Osteoblast (primary cell): Measurements from ENCODE around the gene FOXO6. TPM values are rescaled to one million over a fixed set of nuclear protein-coding genes. Genes with fewer than 3 reads are reported as not detected.

ENCODE experiments used
- DNase-seq: peaks from one replicate; pipeline ENCODE4 v3.0.0; 2011; ENCODE audit warnings: low spot score, mixed read lengths; ENCODE audit not compliant: insufficient read length; ENCODE audit errors: missing footprints
- H2AFZ ChIP-seq: 2 replicates; pipeline ENCODE4 v1.6.0; 2011; ENCODE audit warnings: mild to moderate bottlenecking, low read length
- H3K27ac ChIP-seq: 2 replicates; pipeline ENCODE4 v1.5.1; 2011; ENCODE audit warnings: mild to moderate bottlenecking, low read depth, low read length, moderate library complexity
- H3K27me3 ChIP-seq: 2 replicates; pipeline ENCODE4 v1.6.0; 2012; ENCODE audit warnings: mild to moderate bottlenecking, control low read depth, inconsistent platforms, low read length, moderate library complexity; ENCODE audit not compliant: insufficient read depth
- H3K36me3 ChIP-seq: 2 replicates; pipeline ENCODE4 v1.5.1; 2011; ENCODE audit warnings: mild to moderate bottlenecking, low read length, control low read depth, moderate library complexity; ENCODE audit not compliant: insufficient read depth
- H3K4me1 ChIP-seq: 2 replicates; pipeline ENCODE4 v1.5.1; 2011; ENCODE audit warnings: mild to moderate bottlenecking, low read length, control low read depth, moderate library complexity; ENCODE audit not compliant: insufficient read depth
- H3K4me2 ChIP-seq: 2 replicates; pipeline ENCODE4 v1.6.0; 2011; ENCODE audit warnings: mild to moderate bottlenecking, low read length; ENCODE audit not compliant: insufficient read depth
- H3K4me3 ChIP-seq: fragments of 200-600 bp; sonication (generic); 3 replicates; pipeline ENCODE4 v1.5.1; 2012; ENCODE audit warnings: mild to moderate bottlenecking, low read length, inconsistent platforms; ENCODE audit not compliant: insufficient read depth
- H3K79me2 ChIP-seq: 2 replicates; pipeline ENCODE4 v1.6.0; 2012; ENCODE audit warnings: mild to moderate bottlenecking, low read length, control low read depth, inconsistent platforms; ENCODE audit not compliant: insufficient read depth
- H3K9me3 ChIP-seq: 2 replicates; pipeline ENCODE4 v1.5.1; 2011; ENCODE audit warnings: low read depth, low read length, control low read depth
- H4K20me1 ChIP-seq: 2 replicates; pipeline ENCODE4 v1.6.0; 2012; ENCODE audit warnings: mild to moderate bottlenecking, low read length, control low read depth; ENCODE audit not compliant: insufficient read depth
- CTCF ChIP-seq: IDR thresholded peaks from 2 replicates; pipeline ENCODE4 v1.5.1; 2011; ENCODE audit warnings: mild to moderate bottlenecking, low read depth, low read length, moderate library complexity; ENCODE audit errors: extremely low read depth
- total RNA-seq: library from RNA; depleted of rRNA; stranded (reverse); fragments of >200 nt; gene quantifications from 2 replicates; pipeline ENCODE4 v1.2.3, GENCODE V29; 2012

Gene FOXO6
- total RNA-seq, 1 donor = not detected

- H4K20me1 ChIP-seq = peaks cover 13% of the 10 kb centered on the region
- H3K4me3 ChIP-seq = no peak overlapping the region
- peak; percentile 83 for DNase-seq
- peaks cover 57% of the 10 kb centered on the region for H3K27me3 ChIP-seq
- H3K79me2 ChIP-seq = no peaks in the 10 kb centered on the region
- H3K36me3 ChIP-seq = no peaks in the 10 kb centered on the region
- H3K4me2 ChIP-seq = no peak overlapping the region
- no peaks in the 10 kb centered on the region for H3K9me3 ChIP-seq
- H2AFZ ChIP-seq = no peak overlapping the region
- peaks cover 5% of the 10 kb centered on the region for H3K4me1 ChIP-seq
- no peak overlapping the region for H3K27ac ChIP-seq
- TF ChIP-seq CTCF = no peak
These were observed 1.7 kb downstream of the FOXO6 start for GRCh38 chr1:41362749-41363590.

- no peak overlapping the region for H3K4me3 ChIP-seq
- no peak overlapping the region for H2AFZ ChIP-seq
- H3K4me1 ChIP-seq = peaks cover 3% of the 10 kb centered on the region
- TF ChIP-seq CTCF = no peak
- no peak overlapping the region for H3K27ac ChIP-seq
- H3K4me2 ChIP-seq = no peak overlapping the region
- H3K9me3 ChIP-seq = no peaks in the 10 kb centered on the region
- peaks cover 63% of the 10 kb centered on the region for H3K27me3 ChIP-seq
- DNase-seq = peak; percentile 91
- H3K36me3 ChIP-seq = no peaks in the 10 kb centered on the region
- no peaks in the 10 kb centered on the region for H3K79me2 ChIP-seq
- H4K20me1 ChIP-seq = peaks cover 13% of the 10 kb centered on the region
These were observed 2.5 kb downstream of the FOXO6 start for GRCh38 chr1:41363591-41364320.

GRCh38 chr1:41364442-41365319, 3.4 kb downstream of the FOXO6 start:
- Histone ChIP-seq H3K27ac (no peak overlapping the region), H2AFZ (no peak overlapping the region), H3K79me2 (no peaks in the 10 kb centered on the region), H3K9me3 (no peaks in the 10 kb centered on the region), H3K4me1 (peaks cover 3% of the 10 kb centered on the region), H3K4me3 (no peak overlapping the region), H4K20me1 (peaks cover 13% of the 10 kb centered on the region), H3K36me3 (no peaks in the 10 kb centered on the region), H3K27me3 (peaks cover 69% of the 10 kb centered on the region), H3K4me2 (no peak overlapping the region)
- TF ChIP-seq CTCF = no peak
- DNase-seq = peak; percentile 84
